Non-pigmented ciliary epithelial cell (primary cell): ENCODE data around the gene KYAT1.
"Not testable (repeated sequence)": the region's sequence is repeated elsewhere in the genome, so short reads cannot be mapped to it uniquely, and the experiment has no call there.

Experiments
- DNase-seq: peaks from one replicate; pipeline ENCODE4 v3.0.0-alpha.2; 2010; ENCODE audit warnings: low read depth

Gene KYAT1

GRCh38 chr9:128885376-128885775 lies 3.6 kb upstream of the KYAT1 start:
- no peak for DNase-seq

DNA sequence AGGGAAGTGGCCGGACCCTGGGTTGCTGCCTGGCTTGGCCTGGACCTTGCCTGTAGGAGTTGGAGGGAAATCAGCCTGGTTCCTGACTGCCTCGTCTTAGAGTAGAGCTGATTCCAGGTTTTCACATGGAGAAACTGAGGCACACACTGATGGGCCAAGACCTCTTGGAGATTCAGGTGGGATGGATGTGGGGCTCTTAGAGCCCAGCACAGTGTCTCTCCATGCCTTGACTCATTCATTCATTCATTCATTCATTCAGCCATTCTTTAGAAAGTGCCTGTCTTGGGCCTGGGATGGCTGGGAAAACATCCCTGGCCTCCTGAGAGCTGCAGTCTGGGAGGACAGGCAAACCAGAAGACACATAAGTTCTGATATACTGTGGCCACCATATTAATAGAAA lies 2.4 kb upstream of the KYAT1 start:
- no peak for DNase-seq

- DNase-seq, result no peak
These were observed 1.2 kb upstream of the KYAT1 start for GRCh38 chr9:128882677-128883603.

- no peak for DNase-seq
These were observed 3.9 kb downstream of the KYAT1 start for GRCh38 chr9:128877852-128878251.

- DNase-seq, result not testable (repeated sequence)
These were observed 10.8 kb downstream of the KYAT1 start for GRCh38 chr9:128870941-128871265.

DNA sequence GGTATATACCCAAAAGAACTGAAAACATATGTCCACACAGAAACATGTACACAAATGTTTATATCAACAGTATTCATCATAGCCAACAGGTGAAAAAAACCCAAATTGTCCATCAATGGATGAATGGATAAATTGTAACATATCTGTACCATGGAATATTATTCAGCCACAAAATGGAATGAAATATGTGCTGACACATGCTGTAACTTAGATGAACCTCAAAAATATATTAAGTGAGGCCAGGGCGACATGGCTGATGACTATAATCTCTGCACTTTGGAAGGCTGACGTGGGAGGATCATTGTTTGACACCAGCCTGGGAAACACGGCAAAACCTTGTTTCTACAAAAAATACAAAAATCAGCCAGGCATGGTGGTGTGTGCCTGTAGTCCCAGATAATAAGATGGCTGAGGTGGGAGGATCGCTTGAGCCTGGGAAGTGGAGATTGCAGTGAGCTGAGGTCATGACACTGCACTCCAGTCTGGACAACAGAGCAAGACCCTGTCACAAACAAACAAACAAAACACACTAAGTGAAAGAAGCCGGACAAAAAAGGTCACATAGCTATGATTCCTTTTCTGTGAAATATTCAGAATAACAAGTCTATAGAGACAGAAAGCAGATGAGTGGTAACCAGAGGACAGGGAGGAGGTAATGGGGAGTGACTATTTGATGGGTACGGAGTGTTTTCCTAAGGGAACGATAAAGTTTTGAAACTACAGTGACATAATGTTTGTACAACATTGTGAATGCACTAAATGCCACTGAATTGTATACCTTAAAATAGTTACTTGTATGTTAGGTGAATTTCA lies 11.4 kb downstream of the KYAT1 start:
- no peak for DNase-seq

GRCh38 chr9:128863647-128864046 lies 18.1 kb downstream of the KYAT1 start:
- no peak for DNase-seq

DNA sequence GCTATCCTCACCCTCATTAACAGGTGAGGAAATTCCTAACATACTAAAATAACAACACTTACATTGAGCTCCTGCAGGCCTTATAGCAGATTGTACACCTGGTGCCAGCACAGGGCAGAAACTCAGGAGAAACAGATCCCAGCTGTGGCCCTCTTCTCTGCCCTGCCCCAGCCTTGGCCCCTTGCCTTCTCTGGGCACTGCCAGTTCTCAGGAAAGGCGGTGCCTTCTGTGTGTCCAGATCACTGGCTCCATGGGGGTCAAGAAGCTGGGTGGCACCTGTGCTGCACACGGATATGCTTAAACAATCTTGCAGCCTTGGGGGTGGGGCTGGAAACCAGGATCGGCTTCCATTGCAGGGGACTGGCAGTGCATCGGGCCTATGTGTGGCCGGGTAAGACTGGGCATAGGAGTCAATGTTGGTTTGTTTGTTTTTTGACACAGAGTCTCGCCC lies 19.3 kb downstream of the KYAT1 start:
- DNase-seq, result no peak

DNA sequence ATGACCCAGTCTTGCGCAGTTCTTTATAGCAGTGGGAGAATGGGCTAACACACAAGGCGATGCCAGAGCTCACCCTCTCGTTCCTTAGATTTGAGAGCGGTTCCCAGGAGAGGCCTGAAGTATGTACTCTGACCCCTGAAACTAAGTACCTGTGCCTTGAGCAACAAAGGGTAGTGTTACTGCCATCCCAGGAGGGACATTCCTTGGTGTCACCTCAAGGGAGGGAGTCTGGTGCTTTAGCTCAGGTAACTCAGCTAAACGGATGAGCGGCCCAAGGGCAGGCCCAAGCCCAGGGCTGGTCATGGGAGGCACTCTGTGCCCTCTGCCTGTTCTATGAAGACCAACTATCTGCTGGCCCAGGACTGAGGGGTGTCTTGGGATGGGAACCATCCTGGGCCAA lies 20.2 kb downstream of the KYAT1 start:
- DNase-seq, result no peak

- no peak for DNase-seq
These were observed 20.8 kb downstream of the KYAT1 start for GRCh38 chr9:128860937-128861336.

DNA sequence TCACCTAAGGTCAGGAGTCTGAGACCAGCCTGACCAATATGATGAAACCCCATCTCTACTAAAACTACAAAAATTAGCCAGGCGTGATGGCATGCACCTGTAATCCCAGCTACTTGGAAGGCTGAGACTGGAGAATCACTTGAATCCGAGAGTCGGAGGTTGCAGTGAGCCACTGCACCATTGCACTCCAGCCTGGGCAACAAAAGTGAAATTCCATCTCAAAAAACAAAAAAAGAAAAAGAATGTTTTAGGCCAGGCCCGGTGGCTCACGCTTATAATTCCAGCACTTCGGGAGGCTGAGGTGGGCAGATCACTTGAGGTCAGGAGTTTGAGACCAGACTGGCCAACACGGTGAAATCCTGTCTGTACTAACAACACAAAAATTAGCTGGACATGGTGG lies 23.3 kb downstream of the KYAT1 start:
- not testable (repeated sequence) for DNase-seq

DNA sequence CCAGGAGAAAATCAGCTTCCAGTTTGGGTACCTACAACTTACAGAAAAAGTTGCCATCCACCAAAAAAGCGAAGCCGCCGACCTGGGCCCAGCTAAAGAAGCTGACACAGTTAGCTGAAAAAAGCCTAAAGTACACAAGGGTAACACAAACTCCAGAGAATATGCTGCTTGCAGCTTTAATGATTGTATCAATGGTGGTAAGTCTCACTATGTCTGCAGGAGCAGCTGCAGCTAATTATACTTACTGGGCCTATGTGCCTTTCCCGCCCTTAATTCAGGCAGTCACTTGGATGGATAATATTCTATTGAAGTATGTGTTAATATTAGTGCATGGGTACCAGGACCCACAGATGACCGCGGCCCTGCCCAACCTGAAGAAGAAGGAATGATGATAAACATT lies 27.3 kb downstream of the KYAT1 start:
- DNase-seq, result not testable (repeated sequence)

- DNase-seq, result not testable (repeated sequence)
These were observed 29.1 kb downstream of the KYAT1 start for GRCh38 chr9:128852646-128853045.

DNA sequence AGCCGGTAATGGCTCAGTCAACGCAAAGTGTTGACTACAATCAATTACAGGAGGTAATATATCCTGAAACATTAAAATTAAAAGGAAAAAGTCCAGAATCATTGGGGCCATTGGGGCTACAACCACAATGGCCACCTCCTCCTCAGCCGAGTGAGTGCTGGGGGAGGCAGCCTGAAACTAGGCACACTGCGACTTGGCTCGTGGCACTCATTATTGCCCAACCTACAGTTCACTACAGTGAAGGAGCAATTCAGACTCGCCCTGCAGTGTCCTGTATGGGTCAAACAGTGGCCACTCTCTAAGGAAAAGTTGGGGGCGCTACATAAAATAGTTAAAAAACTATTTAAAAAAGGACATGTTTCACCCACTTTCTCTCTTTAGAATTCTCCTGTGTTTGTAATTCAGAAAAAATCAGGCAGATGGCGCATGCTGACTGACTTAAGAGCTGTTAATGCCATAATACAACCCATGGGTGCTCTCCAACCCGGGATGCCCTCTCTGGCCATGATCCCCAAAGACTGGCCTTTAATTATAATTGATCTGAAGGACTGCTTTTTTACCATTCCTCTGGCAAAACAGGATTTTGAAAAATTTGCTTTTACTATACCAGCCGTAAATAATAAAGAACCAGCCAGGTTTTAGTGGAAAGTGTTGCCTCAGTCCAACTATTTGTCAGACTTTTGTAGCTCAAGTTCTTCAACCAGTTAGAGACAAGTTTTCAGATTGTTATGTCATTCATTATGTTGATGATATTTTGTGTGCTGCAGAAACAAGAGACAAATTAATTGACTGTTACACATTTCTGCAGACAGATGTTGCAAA lies 29.8 kb downstream of the KYAT1 start:
- DNase-seq, result not testable (repeated sequence)

- not testable (repeated sequence) for DNase-seq
These were observed 30.7 kb downstream of the KYAT1 start for GRCh38 chr9:128851024-128851423.

DNA sequence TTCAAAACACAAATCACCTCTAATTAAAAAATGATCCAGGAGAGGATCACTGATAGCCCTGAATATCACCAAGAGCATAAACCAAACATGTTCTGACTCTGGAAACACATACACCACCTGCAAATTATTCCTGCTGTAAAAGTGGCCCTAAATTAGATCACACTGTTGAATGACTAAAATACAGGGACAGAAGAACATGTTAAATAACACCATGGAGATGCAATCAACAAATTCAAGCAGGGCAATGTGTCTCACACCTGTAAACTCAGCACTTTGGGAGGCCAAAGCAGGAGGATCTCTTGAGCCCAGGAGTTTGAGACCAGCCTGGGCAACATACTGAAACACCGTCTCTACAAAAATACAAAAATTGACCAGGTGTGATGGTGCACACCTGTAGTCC lies 33.9 kb downstream of the KYAT1 start:
- DNase-seq, result no peak

GRCh38 chr9:128846680-128847030 lies 35.1 kb downstream of the KYAT1 start:
- DNase-seq, result no peak

- DNase-seq, result no peak
These were observed 36.4 kb downstream of the KYAT1 start for GRCh38 chr9:128845186-128845931.

DNA sequence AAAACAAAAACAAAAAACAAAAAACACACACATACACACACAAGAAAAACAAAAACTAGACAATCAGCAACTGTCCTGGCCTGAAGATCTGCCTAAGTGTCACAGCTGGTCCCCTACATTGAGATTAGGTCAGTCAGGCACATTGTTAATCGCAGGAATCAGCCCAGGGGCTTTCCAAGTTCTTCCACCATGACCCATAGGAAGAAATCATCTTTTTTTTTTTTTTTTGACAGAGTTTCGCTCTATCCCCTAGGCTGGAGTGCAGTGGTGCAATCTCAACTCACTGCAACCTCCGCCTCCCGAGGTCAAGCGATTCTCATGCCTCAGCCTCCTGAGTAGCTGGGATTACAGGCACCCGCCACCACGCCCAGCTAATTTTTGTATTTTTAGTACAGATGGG lies 38.6 kb downstream of the KYAT1 start:
- not testable (repeated sequence) for DNase-seq

GRCh38 chr9:128841694-128842492 lies 39.9 kb downstream of the KYAT1 start:
- no peak for DNase-seq

DNA sequence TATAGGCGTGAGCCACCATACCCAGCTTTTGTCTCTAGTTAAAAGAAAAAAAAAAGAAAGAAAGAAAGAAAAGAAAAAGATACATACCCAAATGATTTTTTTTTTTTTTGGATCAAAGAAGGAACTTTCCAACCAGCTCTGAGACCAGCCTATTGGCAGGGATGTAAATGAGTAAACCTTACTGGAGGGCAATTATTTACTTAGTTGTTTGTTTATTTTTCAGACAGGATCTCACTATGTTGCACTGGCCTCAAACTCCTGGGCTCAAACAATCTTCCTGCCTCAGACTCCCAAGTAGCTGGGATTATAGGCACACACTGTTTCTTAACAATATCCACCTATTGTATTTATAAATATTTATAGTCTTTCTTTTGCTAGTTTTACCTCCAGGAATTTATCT lies 41.2 kb downstream of the KYAT1 start:
- no peak for DNase-seq
